Fibroblast of lung (primary cell): ENCODE results near the gene ZNF407.

Experiments
- EZH2 ChIP-seq: IDR thresholded peaks from 2 replicates; pipeline ENCODE4 v1.5.1; 2012; ENCODE audit warnings: low read length, control low read depth, mild to moderate bottlenecking; ENCODE audit errors: missing control alignments
- TF ChIP-seq, protein P1 (sequence below), 2 donors: IDR thresholded peaks in 1 of 2; conservative IDR thresholded peaks in 1 of 2; 1 replicate in 1 of 2; 2 replicates in 1 of 2; pipeline ENCODE4 v1.5.1; 2011 to 2012; ENCODE audit warnings: low read length in 2 of 2, control low read depth in 1 of 2, inconsistent platforms in 1 of 2, low read depth in 1 of 2, mild to moderate bottlenecking in 1 of 2

DNA sequence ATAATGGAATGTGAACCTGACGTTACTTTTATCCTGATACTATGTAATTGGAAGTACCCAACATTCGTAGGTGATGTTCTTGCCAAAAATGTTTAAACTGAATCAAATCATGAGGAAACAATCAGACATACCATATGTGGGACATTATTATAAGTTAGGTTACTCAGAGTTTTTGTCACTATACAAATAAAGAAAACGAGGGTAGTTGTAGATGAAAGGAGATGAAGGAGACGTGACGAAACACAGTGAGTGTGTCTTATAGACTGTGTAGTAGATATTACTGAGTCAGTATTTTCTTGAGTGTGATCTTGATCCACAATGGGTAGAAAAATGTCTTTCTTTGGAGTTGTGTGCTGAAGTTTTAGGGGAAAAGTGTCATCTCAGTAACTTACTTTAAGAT is 176.8 kb downstream of the ZNF407 start:
- TF ChIP-seq, protein P1, sequence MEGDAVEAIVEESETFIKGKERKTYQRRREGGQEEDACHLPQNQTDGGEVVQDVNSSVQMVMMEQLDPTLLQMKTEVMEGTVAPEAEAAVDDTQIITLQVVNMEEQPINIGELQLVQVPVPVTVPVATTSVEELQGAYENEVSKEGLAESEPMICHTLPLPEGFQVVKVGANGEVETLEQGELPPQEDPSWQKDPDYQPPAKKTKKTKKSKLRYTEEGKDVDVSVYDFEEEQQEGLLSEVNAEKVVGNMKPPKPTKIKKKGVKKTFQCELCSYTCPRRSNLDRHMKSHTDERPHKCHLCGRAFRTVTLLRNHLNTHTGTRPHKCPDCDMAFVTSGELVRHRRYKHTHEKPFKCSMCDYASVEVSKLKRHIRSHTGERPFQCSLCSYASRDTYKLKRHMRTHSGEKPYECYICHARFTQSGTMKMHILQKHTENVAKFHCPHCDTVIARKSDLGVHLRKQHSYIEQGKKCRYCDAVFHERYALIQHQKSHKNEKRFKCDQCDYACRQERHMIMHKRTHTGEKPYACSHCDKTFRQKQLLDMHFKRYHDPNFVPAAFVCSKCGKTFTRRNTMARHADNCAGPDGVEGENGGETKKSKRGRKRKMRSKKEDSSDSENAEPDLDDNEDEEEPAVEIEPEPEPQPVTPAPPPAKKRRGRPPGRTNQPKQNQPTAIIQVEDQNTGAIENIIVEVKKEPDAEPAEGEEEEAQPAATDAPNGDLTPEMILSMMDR (conservative IDR thresholded peaks at IDR 0.05 in 1 of 2, IDR thresholded peaks at IDR 0.05 in 1 of 2; ENCODE audit: low read depth in 1 of 2, low read length in 2 of 2): no peak
- TF ChIP-seq EZH2: no peak
